ENCODE results near the gene RBPJ.

The RBPJ gene

DNA sequence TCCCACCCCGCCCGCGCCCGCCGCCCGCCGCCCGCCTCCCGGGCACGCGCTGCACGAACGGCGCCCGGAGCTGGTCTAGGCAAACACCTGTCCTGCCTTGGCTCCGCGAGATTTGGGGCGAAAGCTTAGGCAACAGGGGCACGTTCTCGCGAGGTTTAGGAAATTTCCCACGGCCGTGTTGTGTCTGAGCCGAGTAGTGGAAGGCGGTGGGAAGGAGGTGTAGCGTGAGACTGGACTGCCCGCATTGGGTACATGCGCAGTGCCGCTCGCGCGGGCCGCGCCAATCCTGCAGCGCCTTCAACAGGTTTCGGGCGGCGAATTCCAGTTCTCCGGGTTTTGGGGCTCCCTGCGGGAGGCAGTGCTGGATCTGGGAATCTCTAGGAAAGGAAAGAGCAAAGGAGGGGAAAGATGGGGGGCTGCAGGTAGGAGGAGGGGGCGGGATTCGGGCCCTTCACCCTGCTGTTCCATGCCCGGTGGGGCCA lies 1.3 kb upstream of the RBPJ start:
- peak overlapping the region; percentile 78 to 90 (median 88) for H3K4me3 ChIP-seq (ENCODE audit: low read depth in 1 of 5, low read length in 5 of 5)
- H3K36me3 ChIP-seq (ENCODE audit: control insufficient read depth in 5 of 5, insufficient read depth in 5 of 5, low read length in 5 of 5), result peaks cover 0 to 3% (median 0%) of the 10 kb centered on the region in 5 donors
- H3K9ac ChIP-seq (ENCODE audit: low read length in 5 of 5), result peak overlapping the region; percentile 78 to 100 (median 88)
- H3K27me3 ChIP-seq (ENCODE audit: control insufficient read depth in 5 of 5, insufficient read depth in 4 of 5, low read length in 5 of 5), result peaks cover 0 to 9% (median 0%) of the 10 kb centered on the region in 5 donors
- peaks cover 3 to 14% (median 4%) of the 10 kb centered on the region in 5 donors for H3K9me3 ChIP-seq (ENCODE audit: control insufficient read depth in 5 of 5, low read length in 5 of 5)
- H3K27ac ChIP-seq (ENCODE audit: low read depth, low read length), result peak overlapping the region; percentile 94
- H3K4me1 ChIP-seq (ENCODE audit: control insufficient read depth in 5 of 5, insufficient read depth in 5 of 5, low read length in 5 of 5), result peaks cover 17 to 43% (median 39%) of the 10 kb centered on the region in 5 donors

- H3K27ac ChIP-seq (ENCODE audit: low read depth, low read length), result peak overlapping the region; percentile 94
- peaks cover 0 to 9% (median 0%) of the 10 kb centered on the region in 5 donors for H3K27me3 ChIP-seq (ENCODE audit: control insufficient read depth in 5 of 5, insufficient read depth in 4 of 5, low read length in 5 of 5)
- H3K9ac ChIP-seq (ENCODE audit: low read length in 5 of 5), result peak overlapping the region; percentile 78 to 100 (median 88)
- H3K4me3 ChIP-seq (ENCODE audit: low read depth in 1 of 5, low read length in 5 of 5), result peak overlapping the region; percentile 78 to 90 (median 88)
- peaks cover 0 to 14% (median 3%) of the 10 kb centered on the region in 5 donors for H3K9me3 ChIP-seq (ENCODE audit: control insufficient read depth in 5 of 5, low read length in 5 of 5)
- peaks cover 17 to 45% (median 44%) of the 10 kb centered on the region in 5 donors for H3K4me1 ChIP-seq (ENCODE audit: control insufficient read depth in 5 of 5, insufficient read depth in 5 of 5, low read length in 5 of 5)
- peaks cover 0 to 3% (median 0%) of the 10 kb centered on the region in 5 donors for H3K36me3 ChIP-seq (ENCODE audit: control insufficient read depth in 5 of 5, insufficient read depth in 5 of 5, low read length in 5 of 5)
Measured at GRCh38 chr4:26319949-26320537, 771 bp upstream of the RBPJ start.

GRCh38 chr4:26321373-26322221 lies 783 bp downstream of the RBPJ start:
- Histone ChIP-seq H3K27ac (ENCODE audit: low read depth, low read length) (peak overlapping the region; percentile 82), H3K36me3 (ENCODE audit: control insufficient read depth in 5 of 5, insufficient read depth in 5 of 5, low read length in 5 of 5) (peaks cover 0 to 3% (median 0%) of the 10 kb centered on the region in 5 donors), H3K4me3 (ENCODE audit: low read depth in 1 of 5, low read length in 5 of 5) (peak overlapping the region; percentile 77 to 88 (median 87)), H3K9me3 (ENCODE audit: control insufficient read depth in 5 of 5, low read length in 5 of 5) (peaks cover 0 to 7% (median 3%) of the 10 kb centered on the region in 5 donors), H3K27me3 (ENCODE audit: control insufficient read depth in 5 of 5, insufficient read depth in 4 of 5, low read length in 5 of 5) (peaks cover 0 to 9% (median 0%) of the 10 kb centered on the region in 5 donors), H3K4me1 (ENCODE audit: control insufficient read depth in 5 of 5, insufficient read depth in 5 of 5, low read length in 5 of 5) (peaks cover 17 to 46% (median 44%) of the 10 kb centered on the region in 5 donors), H3K9ac (ENCODE audit: low read length in 5 of 5) (peak overlapping the region; percentile 79 to 95 (median 92))

DNA sequence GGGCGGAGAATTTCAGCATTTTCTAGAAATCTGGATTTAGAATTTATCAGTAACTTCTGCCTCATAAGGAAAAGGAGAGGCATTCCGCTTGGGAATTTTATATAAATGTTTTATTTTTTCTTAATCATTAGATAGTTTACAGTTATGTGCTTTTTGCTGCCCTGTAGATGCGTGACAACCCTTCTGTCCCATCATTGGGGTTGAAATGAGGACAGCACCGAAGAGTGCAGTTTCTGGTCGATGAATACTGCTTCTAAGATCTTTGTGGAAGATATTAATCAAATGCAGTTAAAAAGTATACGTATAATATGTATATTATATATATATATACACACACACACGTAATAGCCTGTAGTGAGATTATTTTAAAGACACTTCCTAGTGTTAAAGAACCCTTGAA lies 1.5 kb downstream of the RBPJ start:
- Histone ChIP-seq H3K27me3 (ENCODE audit: control insufficient read depth in 5 of 5, insufficient read depth in 4 of 5, low read length in 5 of 5) (peaks cover 0 to 9% (median 0%) of the 10 kb centered on the region in 5 donors), H3K36me3 (ENCODE audit: control insufficient read depth in 5 of 5, insufficient read depth in 5 of 5, low read length in 5 of 5) (peaks cover 0 to 3% (median 0%) of the 10 kb centered on the region in 5 donors), H3K4me1 (ENCODE audit: control insufficient read depth in 5 of 5, insufficient read depth in 5 of 5, low read length in 5 of 5) (peaks cover 17 to 46% (median 44%) of the 10 kb centered on the region in 5 donors), H3K9ac (ENCODE audit: low read length in 5 of 5) (peak overlapping the region in 3 of 5 donors; percentile 91 to 95 (median 92)), H3K9me3 (ENCODE audit: control insufficient read depth in 5 of 5, low read length in 5 of 5) (peaks cover 0 to 7% (median 3%) of the 10 kb centered on the region in 5 donors), H3K4me3 (ENCODE audit: low read depth in 1 of 5, low read length in 5 of 5) (peak overlapping the region; percentile 77 to 88 (median 87)), H3K27ac (ENCODE audit: low read depth, low read length) (peak overlapping the region; percentile 82)

DNA sequence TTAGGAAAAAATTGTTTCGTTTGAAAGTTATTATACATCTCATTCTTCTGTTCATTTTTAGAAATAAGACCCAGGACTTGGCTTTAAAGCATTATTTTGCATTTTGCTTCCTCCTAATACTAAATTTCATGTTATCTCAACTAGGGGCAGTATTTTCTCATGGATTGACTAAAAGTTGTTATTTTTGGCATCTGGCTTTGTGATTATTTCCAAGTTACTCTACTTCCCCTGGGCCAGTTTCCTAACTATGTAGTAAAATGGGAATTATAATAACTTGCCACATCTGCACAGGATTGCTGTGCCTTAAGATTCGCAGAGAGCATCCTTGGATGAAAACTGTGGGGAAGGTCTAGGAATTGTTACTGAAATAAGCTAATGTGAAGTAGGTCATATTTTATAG lies 3.0 kb downstream of the RBPJ start:
- peaks cover 0 to 9% (median 0%) of the 10 kb centered on the region in 5 donors for H3K27me3 ChIP-seq (ENCODE audit: control insufficient read depth in 5 of 5, insufficient read depth in 4 of 5, low read length in 5 of 5)
- peak overlapping the region in 2 of 5 donors; percentile 4 to 15 for H3K4me3 ChIP-seq (ENCODE audit: low read depth in 1 of 5, low read length in 5 of 5)
- H3K9ac ChIP-seq (ENCODE audit: low read length in 5 of 5), result no peak overlapping the region
- H3K36me3 ChIP-seq (ENCODE audit: control insufficient read depth in 5 of 5, insufficient read depth in 5 of 5, low read length in 5 of 5), result peaks cover 0 to 3% (median 0%) of the 10 kb centered on the region in 5 donors
- peaks cover 0 to 3% (median 0%) of the 10 kb centered on the region in 5 donors for H3K9me3 ChIP-seq (ENCODE audit: control insufficient read depth in 5 of 5, low read length in 5 of 5)
- H3K4me1 ChIP-seq (ENCODE audit: control insufficient read depth in 5 of 5, insufficient read depth in 5 of 5, low read length in 5 of 5), result peaks cover 17 to 46% (median 44%) of the 10 kb centered on the region in 5 donors
- peak overlapping the region; percentile 9 for H3K27ac ChIP-seq (ENCODE audit: low read depth, low read length)

GRCh38 chr4:26325191-26325590 lies 4.4 kb downstream of the RBPJ start:
- H3K9me3 ChIP-seq (ENCODE audit: control insufficient read depth in 5 of 5, low read length in 5 of 5), result no peaks in the 10 kb centered on the region
- H3K27me3 ChIP-seq (ENCODE audit: control insufficient read depth in 5 of 5, insufficient read depth in 4 of 5, low read length in 5 of 5), result peaks cover 0 to 4% (median 0%) of the 10 kb centered on the region in 5 donors
- no peak overlapping the region for H3K9ac ChIP-seq (ENCODE audit: low read length in 5 of 5)
- H3K4me1 ChIP-seq (ENCODE audit: control insufficient read depth in 5 of 5, insufficient read depth in 5 of 5, low read length in 5 of 5), result peaks cover 8 to 38% (median 36%) of the 10 kb centered on the region in 5 donors
- no peak overlapping the region for H3K4me3 ChIP-seq (ENCODE audit: low read depth in 1 of 5, low read length in 5 of 5)
- no peaks in the 10 kb centered on the region for H3K36me3 ChIP-seq (ENCODE audit: control insufficient read depth in 5 of 5, insufficient read depth in 5 of 5, low read length in 5 of 5)
- no peak overlapping the region for H3K27ac ChIP-seq (ENCODE audit: low read depth, low read length)

- Histone ChIP-seq H3K4me1 (ENCODE audit: control insufficient read depth in 5 of 5, insufficient read depth in 5 of 5, low read length in 5 of 5) (peaks cover 4 to 43% (median 34%) of the 10 kb centered on the region in 5 donors), H3K27me3 (ENCODE audit: control insufficient read depth in 5 of 5, insufficient read depth in 4 of 5, low read length in 5 of 5) (no peaks in the 10 kb centered on the region), H3K9ac (ENCODE audit: low read length in 5 of 5) (no peak overlapping the region), H3K36me3 (ENCODE audit: control insufficient read depth in 5 of 5, insufficient read depth in 5 of 5, low read length in 5 of 5) (no peaks in the 10 kb centered on the region), H3K27ac (ENCODE audit: low read depth, low read length) (no peak overlapping the region), H3K9me3 (ENCODE audit: control insufficient read depth in 5 of 5, low read length in 5 of 5) (no peaks in the 10 kb centered on the region), H3K4me3 (ENCODE audit: low read depth in 1 of 5, low read length in 5 of 5) (no peak overlapping the region)
Measured at GRCh38 chr4:26326791-26327190, 6.0 kb downstream of the RBPJ start.

GRCh38 chr4:26330186-26330787 lies 9.5 kb downstream of the RBPJ start:
- Histone ChIP-seq H3K4me3 (ENCODE audit: low read depth in 1 of 5, low read length in 5 of 5) (no peak overlapping the region), H3K9ac (ENCODE audit: low read length in 5 of 5) (no peak overlapping the region), H3K9me3 (ENCODE audit: control insufficient read depth in 5 of 5, low read length in 5 of 5) (no peaks in the 10 kb centered on the region), H3K4me1 (ENCODE audit: control insufficient read depth in 5 of 5, insufficient read depth in 5 of 5, low read length in 5 of 5) (peaks cover 0 to 18% (median 15%) of the 10 kb centered on the region in 5 donors), H3K27ac (ENCODE audit: low read depth, low read length) (no peak overlapping the region), H3K36me3 (ENCODE audit: control insufficient read depth in 5 of 5, insufficient read depth in 5 of 5, low read length in 5 of 5) (no peaks in the 10 kb centered on the region), H3K27me3 (ENCODE audit: control insufficient read depth in 5 of 5, insufficient read depth in 4 of 5, low read length in 5 of 5) (no peaks in the 10 kb centered on the region)

GRCh38 chr4:26330946-26331345 lies 10.1 kb downstream of the RBPJ start:
- Histone ChIP-seq H3K27me3 (ENCODE audit: control insufficient read depth in 5 of 5, insufficient read depth in 4 of 5, low read length in 5 of 5) (no peaks in the 10 kb centered on the region), H3K36me3 (ENCODE audit: control insufficient read depth in 5 of 5, insufficient read depth in 5 of 5, low read length in 5 of 5) (no peaks in the 10 kb centered on the region), H3K4me1 (ENCODE audit: control insufficient read depth in 5 of 5, insufficient read depth in 5 of 5, low read length in 5 of 5) (peaks cover 0 to 18% (median 15%) of the 10 kb centered on the region in 5 donors), H3K4me3 (ENCODE audit: low read depth in 1 of 5, low read length in 5 of 5) (no peak overlapping the region), H3K9me3 (ENCODE audit: control insufficient read depth in 5 of 5, low read length in 5 of 5) (no peaks in the 10 kb centered on the region), H3K27ac (ENCODE audit: low read depth, low read length) (no peak overlapping the region), H3K9ac (ENCODE audit: low read length in 5 of 5) (peak overlapping the region in 2 of 5 donors; percentile 13 to 30)
